Measurements from ENCODE around the gene LRRC56.

The LRRC56 gene

DNA sequence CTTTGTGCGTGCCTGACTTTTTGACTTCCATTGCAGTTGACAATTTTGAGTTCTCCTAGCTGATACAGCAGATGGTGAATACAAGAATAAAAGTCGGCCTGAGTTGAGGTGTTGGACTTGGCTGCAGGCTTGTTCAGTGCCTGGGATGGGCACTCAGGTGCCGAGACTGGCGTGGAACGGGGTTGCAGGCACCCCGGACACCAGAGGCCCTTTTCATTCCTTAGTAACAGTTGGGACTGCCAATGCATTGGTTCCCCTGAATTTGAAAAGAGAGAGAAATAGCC, 40.2 kb downstream of the LRRC56 start:
- FAIRE-seq, result no peak

DNA sequence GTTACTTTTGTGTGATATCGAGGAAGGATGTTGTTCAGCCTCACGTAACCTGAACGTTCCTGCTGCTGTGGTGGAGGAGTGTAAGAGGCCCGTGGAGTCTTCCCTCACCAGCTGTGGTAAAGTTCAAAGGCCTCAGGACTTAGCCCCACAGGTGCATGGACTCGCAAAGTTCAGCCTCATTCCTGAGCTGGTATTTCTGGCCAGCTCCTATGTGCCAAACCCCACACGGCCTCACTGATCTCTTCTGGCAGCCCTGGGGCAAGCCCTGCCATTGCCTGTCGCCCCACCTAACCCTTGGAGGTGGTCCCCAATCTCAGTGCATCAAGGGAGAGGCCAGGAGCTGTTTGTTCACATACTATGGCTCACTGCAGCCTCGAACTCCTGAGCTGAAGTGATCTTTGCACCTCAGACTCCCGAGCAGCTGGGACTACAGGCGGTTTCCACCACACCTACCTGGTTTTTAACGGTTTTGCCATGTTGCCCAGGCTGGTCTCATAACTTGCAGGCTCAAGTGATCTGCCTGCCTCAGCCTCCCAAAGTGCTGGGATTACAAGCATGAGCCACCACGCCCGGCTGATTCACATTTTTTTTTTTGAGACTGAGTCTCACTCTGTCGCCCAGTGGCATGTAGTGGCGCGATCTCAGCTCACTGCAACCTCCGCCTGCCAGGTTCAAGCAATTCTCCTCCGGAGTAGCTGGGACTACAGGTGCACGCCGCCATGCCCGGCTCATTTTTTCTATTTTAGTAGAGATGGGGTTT, 41.1 kb downstream of the LRRC56 start:
- no peak for FAIRE-seq

DNA sequence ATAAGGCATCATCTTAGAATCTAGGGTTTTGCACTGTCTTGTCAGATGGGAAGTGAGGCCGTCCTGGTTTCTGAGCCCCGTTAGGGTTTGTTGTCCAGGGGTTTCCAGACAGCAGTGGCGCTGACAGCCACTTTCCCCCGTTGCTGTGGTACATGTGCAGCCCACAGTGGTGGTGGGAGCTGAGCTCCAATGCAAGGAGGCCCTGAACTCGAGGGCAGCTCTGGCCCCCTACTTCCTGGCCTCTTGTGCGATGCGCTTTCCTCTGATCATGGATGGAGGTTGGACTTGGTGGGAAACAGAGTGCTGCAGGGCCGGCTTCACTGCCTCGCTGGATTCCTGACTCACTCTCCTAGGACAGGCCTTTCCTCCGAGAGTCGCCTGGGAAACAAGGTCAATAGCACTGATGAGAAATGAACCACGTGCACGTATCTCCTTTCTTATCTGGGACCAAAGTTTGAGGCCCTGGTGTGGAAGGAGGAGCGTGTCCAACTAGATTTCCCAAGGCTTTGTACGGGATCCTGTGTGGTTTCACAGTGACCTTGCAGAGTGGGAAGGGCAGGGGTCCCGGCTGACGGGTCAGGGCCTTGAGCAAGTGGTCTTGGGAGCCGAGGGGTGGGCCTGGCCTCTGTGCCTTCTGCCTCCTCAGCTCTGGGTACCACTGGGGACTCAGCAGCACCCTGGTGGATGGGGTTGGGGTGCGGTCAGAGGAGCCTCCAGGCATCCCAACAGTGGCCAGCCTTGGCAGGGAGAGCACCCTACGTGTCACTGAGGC, 42.7 kb downstream of the LRRC56 start:
- FAIRE-seq, result no peak

DNA sequence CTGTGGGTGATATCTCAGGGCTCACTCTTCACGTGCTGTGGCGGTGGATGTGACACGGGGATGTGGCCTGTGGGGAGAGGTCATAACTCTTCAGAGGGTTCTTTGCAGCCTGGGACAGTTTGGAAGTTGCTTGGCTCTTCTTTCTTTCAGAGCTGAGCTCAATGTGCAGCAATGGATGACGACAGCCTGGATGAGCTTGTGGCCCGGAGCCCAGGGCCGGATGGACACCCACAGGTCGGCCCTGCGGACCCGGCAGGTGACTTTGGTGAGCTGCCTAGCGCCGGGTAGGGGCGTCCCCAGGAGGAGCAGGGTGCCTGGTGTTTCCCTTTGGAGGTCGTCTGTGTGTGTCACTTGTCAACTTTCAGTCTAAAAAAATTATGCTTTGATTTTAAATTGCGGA, 44.0 kb downstream of the LRRC56 start:
- no peak for FAIRE-seq

- FAIRE-seq, result no peak
These were observed 44.4 kb downstream of the LRRC56 start for GRCh38 chr11:581752-582151.

GRCh38 chr11:584287-584686, 47.0 kb downstream of the LRRC56 start:
- no peak for FAIRE-seq

- no peak for FAIRE-seq
These were observed 49.3 kb downstream of the LRRC56 start for GRCh38 chr11:586376-587316.

- no peak for FAIRE-seq
These were observed 50.2 kb downstream of the LRRC56 start for GRCh38 chr11:587546-587945.

GRCh38 chr11:587978-588380, 50.7 kb downstream of the LRRC56 start:
- no peak for FAIRE-seq

DNA sequence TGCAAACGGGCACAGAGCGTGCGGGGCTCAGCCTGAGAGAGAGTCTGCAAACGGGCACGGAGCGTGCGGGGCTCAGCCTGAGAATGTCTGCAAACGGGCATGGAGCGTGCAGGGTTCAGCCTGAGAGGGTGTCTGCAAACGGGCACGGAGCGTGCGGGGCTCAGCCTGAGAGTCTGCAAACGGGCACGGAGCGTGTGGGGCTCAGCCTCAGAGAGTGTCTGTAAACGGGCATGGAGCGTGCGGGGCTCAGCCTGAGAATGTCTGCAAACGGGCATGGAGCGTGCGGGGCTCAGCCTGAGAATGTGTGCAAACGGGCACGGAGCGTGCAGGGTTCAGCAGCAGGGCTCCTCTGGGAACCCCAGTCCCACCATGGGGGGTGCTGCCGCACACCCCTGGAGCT, 52.5 kb downstream of the LRRC56 start:
- FAIRE-seq, result no peak

DNA sequence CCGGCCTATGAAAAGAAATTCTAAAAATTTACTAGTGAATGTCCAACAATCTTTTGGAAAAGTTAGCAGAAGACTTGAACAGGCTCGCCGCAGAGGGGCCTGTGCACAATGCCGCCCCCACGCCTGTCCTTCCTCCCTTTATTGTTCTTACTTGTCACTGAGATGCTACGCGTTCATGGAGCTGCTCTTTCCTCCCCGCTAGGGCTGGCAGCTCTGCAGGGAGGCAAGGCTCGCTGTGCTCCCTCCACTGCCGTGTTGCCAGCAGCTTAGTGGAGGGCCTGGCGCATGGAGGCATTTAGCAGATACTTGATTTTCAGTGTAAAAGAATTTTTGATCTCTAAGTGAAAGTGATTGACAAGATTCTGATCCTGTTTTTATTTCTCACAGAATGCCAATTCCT, 53.7 kb downstream of the LRRC56 start:
- FAIRE-seq, result no peak

DNA sequence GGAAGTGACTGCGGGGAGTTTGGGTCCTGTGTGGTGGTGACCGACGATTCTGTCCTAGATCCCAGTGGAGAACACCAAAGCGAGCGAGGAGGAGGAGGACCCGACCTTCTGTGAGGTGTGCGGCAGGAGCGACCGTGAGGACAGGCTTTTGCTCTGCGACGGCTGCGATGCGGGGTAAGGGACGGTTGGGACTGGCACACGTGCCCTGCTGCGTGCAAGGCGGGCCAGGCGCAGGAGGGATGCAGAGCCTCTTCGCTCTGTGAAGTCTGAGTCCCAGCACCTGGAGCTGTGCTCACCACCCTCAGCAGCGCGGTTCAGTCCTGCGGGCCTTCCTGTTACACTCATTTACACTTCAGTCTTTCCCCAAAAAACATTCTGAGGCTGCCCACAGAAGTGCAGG, 55.2 kb downstream of the LRRC56 start:
- no peak for FAIRE-seq

DNA sequence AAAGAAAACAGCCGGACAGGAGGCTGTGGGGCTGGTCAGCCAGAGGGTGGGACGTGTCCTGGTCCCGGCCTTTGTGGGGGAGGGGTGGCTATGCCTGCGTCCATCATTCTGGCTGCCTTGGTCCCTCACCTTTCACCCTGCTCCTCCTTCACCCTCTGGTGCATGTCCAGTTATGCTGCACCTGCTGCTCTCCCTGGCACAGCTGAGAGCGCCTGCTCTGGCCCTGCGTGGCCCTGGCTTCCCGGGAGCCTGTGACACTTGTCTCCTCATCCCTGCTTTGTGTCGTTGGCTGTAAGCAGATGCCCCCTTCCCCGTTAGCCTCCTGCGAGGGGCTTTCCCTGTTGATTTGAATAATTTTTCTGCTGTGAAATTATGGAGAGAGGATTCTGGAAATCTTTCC, 55.6 kb downstream of the LRRC56 start:
- no peak for FAIRE-seq

DNA sequence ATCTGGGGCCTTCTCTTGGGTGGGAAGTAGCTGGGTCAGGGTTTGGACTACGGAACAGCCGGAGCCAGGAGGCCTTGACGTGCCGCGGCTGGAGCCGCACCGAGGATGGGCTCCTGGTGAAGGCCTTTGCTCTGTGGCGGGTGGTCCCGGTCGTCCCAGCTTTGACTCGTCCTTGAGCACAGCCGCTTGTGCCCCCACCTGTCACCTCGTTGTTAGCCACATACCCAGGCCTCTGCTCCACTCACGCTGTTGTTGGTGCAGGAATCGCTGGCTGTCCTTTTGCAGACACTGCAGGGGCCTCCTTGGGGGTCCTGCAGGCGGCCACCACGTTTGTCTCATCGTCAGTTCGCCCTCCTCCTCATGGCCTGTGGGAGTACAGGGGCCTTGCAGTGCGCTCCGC, 56.0 kb downstream of the LRRC56 start:
- FAIRE-seq, result no peak

DNA sequence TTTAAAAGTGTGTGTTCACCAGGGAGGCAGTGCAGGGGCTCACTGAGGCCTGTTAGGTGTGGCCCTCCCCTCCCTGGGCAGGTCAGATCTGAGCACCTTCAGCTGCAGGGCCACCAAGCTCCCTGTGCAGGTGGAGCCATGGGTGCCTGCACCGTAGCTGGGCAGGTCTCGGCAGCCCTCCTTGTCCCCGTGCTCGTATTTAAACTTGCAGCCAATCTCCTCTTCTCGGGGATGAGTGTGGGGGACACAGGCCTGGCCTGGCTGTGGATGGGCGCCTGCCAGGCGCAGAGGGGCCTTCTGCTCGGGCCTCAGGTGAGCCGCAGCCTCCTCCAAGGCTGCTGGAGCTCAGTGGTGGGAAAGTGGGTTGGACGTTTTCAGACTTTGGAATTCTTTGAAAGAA, 58.1 kb downstream of the LRRC56 start:
- no peak for FAIRE-seq

GRCh38 chr11:596374-596773, 59.0 kb downstream of the LRRC56 start:
- FAIRE-seq, result no peak

DNA sequence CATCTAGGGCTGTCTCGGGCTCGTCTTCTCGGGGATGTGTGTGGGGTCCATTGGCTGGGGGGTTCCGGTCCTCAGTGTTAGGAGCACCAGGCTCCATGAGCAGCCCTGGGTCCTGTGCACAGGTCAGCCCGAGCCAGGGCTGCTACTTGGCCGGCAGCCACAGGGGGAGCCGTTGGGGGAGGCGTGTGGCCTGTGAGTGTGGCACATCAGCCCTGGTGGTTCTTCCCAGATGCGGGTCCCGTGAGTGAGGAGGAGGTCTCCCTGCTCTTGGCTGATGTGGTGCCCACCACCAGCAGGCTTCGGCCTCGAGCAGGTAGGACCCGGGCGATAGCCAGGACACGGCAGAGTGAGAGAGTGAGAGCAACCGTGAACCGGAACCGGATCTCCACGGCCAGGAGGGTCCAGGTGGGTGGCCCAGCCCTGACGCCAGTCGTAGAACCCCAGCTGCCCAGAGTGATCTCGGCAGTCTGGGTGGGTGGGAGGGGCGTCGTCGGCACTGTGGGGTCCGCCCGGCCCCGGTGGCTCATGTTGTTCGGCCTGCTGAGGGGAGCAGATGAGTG, 59.9 kb downstream of the LRRC56 start:
- no peak for FAIRE-seq

DNA sequence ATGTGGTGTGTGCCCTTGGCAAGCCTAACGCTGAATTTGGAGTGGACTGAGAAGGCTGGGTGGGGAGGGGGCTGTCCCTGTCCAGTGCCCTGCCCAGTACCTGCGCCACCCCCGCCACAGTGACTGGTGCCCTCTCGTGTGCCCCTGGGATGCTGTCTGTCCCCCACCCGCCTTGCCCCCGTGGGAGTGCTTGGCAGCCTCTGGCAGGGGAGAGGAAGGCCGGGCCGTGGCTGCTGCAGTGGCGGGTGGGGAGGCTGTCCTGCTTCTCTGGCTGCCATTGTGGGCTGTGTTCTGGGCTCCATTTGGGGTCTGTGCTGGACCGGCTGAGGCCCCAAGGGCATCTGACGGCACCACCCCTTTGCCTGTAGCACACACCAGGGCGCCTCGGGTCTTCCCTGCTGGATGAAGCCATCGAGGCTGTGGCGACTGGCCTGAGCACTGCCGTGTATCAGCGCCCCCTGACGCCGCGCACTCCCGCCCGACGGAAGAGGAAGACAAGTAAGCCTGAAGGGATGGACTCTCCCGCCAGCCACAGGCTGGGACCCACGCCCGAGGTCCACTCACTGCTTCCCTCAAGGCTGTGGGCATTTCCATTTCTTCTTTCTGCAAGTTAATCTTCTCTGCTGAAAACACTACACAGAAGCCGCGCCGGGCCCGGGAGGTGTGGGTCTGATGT, 60.8 kb downstream of the LRRC56 start:
- no peak for FAIRE-seq

- no peak for FAIRE-seq
These were observed 64.4 kb downstream of the LRRC56 start for GRCh38 chr11:601573-602245.

DNA sequence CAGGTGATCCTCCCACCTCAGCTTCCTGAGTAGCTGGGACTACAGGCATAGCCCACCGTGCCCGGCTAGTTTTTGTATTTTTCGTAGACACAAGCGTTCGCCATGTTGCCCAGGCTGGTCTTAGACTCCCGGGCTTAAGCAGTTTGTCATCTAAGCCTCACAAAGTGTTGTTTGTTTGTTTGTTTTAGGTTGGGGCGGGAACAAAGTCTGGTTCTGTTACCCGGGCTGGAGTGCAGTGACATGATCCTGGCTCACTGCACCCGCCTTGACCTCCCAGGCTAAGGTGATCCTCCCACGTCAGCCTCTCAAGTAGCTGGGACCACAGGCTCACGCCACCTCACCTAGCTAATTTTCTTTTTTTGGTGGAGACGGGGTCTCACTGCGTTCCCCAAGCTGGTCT, 65.8 kb downstream of the LRRC56 start:
- no peak for FAIRE-seq

All from G401.6 (cell line).